ENCODE results near the gene LIPT2.

DNA sequence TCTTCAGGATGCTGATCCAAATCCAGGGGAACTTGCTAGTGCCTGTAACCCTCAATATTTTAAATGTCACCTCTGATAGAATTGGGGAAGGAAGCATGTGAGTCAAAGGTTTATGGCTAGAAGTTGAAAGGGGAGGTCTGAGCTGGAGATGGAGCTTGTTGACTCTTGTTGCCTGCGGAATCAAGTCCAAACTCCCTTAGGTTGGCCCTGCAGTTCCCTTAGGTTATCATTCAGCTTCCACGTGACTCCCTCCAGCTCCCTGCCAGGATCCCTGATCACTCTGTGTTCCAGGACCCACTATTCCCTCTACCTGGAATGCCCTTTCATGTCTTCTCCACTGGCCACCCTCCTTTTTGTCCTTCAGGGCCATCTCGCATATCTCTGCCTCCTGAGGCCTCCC is 26.2 kb upstream of the LIPT2 start:
- TF ChIP-seq CTCF (IDR thresholded peaks at IDR 0.05; ENCODE audit: extremely low read depth in 1 of 2, insufficient read depth in 1 of 2, low read depth in 1 of 2, low read length in 2 of 2): no peak
- TF ChIP-seq POLR2A (IDR thresholded peaks at IDR 0.05; ENCODE audit: low read depth, low read length): no peak
- no peak for TF ChIP-seq POLR2AphosphoS5 (IDR thresholded peaks at IDR 0.05; ENCODE audit: insufficient read depth, low read depth, low read length)
- TF ChIP-seq MAX (IDR thresholded peaks at IDR 0.05; ENCODE audit: insufficient read depth, insufficient read length): no peak
